Esophagus muscularis mucosa (tissue), 3 donors: Measurements from ENCODE around the gene SLC35F6.

Source experiments
- POLR2AphosphoS5 ChIP-seq, 2 donors: sonication (generic); formaldehyde crosslinking; IDR thresholded peaks; one replicate each; pipeline ENCODE4 v1.6.1; 2017; ENCODE audit warnings: antibody characterized with exemption in 2 of 2
- TF ChIP-seq, protein P1 (sequence below), 3 experiments: fragments of 200-600 bp in 2 of 3; fragments of 450-650 bp in 1 of 3; sonication (generic) in 2 of 3; IDR thresholded peaks; one replicate each; pipeline ENCODE4 v1.5.1; 2017 to 2019; ENCODE audit warnings: antibody characterized with exemption in 3 of 3, mild to moderate bottlenecking in 2 of 3, moderate library complexity in 1 of 3

DNA sequence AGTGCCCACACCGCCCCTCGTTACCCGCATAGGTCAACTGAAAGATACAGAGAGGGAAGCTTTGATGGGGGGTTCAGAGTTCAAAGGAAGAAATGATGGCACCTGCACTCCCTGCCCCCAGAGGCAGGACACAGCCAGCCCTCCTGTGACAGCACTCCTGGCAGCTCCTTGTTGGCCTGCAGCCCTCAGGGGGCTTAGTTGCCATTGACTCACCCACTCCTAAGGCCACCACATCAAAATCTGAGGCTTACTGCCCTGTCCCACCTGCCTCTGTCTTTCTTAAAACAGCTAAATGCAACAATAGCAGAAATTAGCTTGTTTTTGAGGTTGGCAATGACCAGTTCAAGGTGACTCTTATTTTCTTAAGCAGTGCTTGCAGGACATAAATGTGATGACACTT lies 31.6 kb upstream of the SLC35F6 start:
- TF ChIP-seq POLR2AphosphoS5 (IDR thresholded peaks at IDR 0.05) = no peak
- TF ChIP-seq, protein P1, sequence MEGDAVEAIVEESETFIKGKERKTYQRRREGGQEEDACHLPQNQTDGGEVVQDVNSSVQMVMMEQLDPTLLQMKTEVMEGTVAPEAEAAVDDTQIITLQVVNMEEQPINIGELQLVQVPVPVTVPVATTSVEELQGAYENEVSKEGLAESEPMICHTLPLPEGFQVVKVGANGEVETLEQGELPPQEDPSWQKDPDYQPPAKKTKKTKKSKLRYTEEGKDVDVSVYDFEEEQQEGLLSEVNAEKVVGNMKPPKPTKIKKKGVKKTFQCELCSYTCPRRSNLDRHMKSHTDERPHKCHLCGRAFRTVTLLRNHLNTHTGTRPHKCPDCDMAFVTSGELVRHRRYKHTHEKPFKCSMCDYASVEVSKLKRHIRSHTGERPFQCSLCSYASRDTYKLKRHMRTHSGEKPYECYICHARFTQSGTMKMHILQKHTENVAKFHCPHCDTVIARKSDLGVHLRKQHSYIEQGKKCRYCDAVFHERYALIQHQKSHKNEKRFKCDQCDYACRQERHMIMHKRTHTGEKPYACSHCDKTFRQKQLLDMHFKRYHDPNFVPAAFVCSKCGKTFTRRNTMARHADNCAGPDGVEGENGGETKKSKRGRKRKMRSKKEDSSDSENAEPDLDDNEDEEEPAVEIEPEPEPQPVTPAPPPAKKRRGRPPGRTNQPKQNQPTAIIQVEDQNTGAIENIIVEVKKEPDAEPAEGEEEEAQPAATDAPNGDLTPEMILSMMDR (IDR thresholded peaks at IDR 0.05) = no peak
